ENCODE results near the gene MCRIP1. TPM values are rescaled to one million over a fixed set of nuclear protein-coding genes. Genes with fewer than 3 reads are reported as not detected.

MCRIP1 gene
- total and polyA plus RNA-seq, 2 of the 13 experiments (the other 11 are each of a cell fraction or from before 2014, with no cell fraction given), result 79.7 to 84.9 TPM

- no peak for TF ChIP-seq ZNF574 (CRISPR knock-in tag; IDR thresholded peaks at IDR 0.05)
- no peak for TF ChIP-seq ZBTB1 (CRISPR knock-in tag; IDR thresholded peaks at IDR 0.05; ENCODE audit: borderline replicate concordance)
- peak; percentile 55; the same call in 1 of the 2 replicates for TF ChIP-seq ZSCAN31 (CRISPR knock-in tag; IDR thresholded peaks at IDR 0.05; ENCODE audit: low read depth)
- no peak for TF ChIP-seq ZNF335 (CRISPR knock-in tag; IDR thresholded peaks at IDR 0.05)
- TF ChIP-seq, protein P1, sequence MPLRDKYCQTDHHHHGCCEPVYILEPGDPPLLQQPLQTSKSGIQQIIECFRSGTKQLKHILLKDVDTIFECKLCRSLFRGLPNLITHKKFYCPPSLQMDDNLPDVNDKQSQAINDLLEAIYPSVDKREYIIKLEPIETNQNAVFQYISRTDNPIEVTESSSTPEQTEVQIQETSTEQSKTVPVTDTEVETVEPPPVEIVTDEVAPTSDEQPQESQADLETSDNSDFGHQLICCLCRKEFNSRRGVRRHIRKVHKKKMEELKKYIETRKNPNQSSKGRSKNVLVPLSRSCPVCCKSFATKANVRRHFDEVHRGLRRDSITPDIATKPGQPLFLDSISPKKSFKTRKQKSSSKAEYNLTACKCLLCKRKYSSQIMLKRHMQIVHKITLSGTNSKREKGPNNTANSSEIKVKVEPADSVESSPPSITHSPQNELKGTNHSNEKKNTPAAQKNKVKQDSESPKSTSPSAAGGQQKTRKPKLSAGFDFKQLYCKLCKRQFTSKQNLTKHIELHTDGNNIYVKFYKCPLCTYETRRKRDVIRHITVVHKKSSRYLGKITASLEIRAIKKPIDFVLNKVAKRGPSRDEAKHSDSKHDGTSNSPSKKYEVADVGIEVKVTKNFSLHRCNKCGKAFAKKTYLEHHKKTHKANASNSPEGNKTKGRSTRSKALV (CRISPR knock-in tag; IDR thresholded peaks at IDR 0.05), result no peak
- 0 out of 2 replicates have a peak, but pooled peaks have one; percentile 23 for TF ChIP-seq RXRA (CRISPR knock-in tag; IDR thresholded peaks at IDR 0.05)
- TF ChIP-seq ZNF768 (CRISPR knock-in tag; IDR thresholded peaks at IDR 0.05), result 0 out of 2 replicates have a peak, but pooled peaks have one; percentile 6
- TF ChIP-seq ZNF274 (CRISPR knock-in tag; IDR thresholded peaks at IDR 0.05), result peak; percentile 48; the same call in 1 of the 2 replicates
- peak; percentile 1; the same call in 1 of the 2 replicates for TF ChIP-seq ZFP91 (CRISPR knock-in tag; IDR thresholded peaks at IDR 0.05; ENCODE audit: borderline replicate concordance)
- TF ChIP-seq RAD21 (CRISPR knock-in tag; IDR thresholded peaks at IDR 0.05), result 0 out of 2 replicates have a peak, but pooled peaks have one; percentile 10
- TF ChIP-seq SRSF4 (IDR thresholded peaks at IDR 0.05; ENCODE audit: low read depth, low read length, poor library complexity, severe bottlenecking), result no peak
- TF ChIP-seq HCFC1 (IDR thresholded peaks at IDR 0.05; ENCODE audit: low read depth, low read length), result no peak
- no peak for TF ChIP-seq ZNF282 (IDR thresholded peaks at IDR 0.05; ENCODE audit: partially characterized antibody)
- TF ChIP-seq NR2F1 (CRISPR knock-in tag; IDR thresholded peaks at IDR 0.05), result no peak
- TF ChIP-seq ZFP36 (IDR thresholded peaks at IDR 0.05; ENCODE audit: borderline replicate concordance, low read depth, low read length, partially characterized antibody), result no peak
- no peak for TF ChIP-seq ZNF570 (CRISPR knock-in tag; IDR thresholded peaks at IDR 0.05; ENCODE audit: borderline replicate concordance)
- no peak for TF ChIP-seq ZNF558 (CRISPR knock-in tag; IDR thresholded peaks at IDR 0.05; ENCODE audit: borderline replicate concordance)
- no peak for TF ChIP-seq GTF3A (CRISPR knock-in tag; conservative IDR thresholded peaks at IDR 0.05)
- TF ChIP-seq KDM2A (CRISPR knock-in tag; IDR thresholded peaks at IDR 0.05; ENCODE audit: borderline replicate concordance, low read depth), result peak; percentile 21; the same call in 1 of the 2 replicates
- TF ChIP-seq ZNF598 (CRISPR knock-in tag; IDR thresholded peaks at IDR 0.05; ENCODE audit: borderline replicate concordance), result 0 out of 2 replicates have a peak, but pooled peaks have one; percentile 23
- no peak for TF ChIP-seq ZFP62 (CRISPR knock-in tag; IDR thresholded peaks at IDR 0.05)
- TF ChIP-seq ZZZ3 (CRISPR knock-in tag; IDR thresholded peaks at IDR 0.05; ENCODE audit: borderline replicate concordance), result no peak
- TF ChIP-seq ZNF263 (CRISPR knock-in tag; IDR thresholded peaks at IDR 0.05), result peak; percentile 26; the same call in 1 of the 2 replicates
Observed at GRCh38 chr17:81840826-81841778, 8.0 kb upstream of the MCRIP1 start (continued).
